Ishikawa (cell line): ENCODE data around the gene BMPR1B.

Source experiments
- EGR1 ChIP-seq: IDR thresholded peaks from 2 replicates; pipeline ENCODE4 v1.6.1; 2012
- EP300 ChIP-seq: IDR thresholded peaks from 2 replicates; pipeline ENCODE4 v1.6.1; 2012; ENCODE audit warnings: borderline replicate concordance
- RAD21 ChIP-seq: IDR thresholded peaks from 2 replicates; pipeline ENCODE4 v1.6.1; 2012; ENCODE audit warnings: low read depth
- TAF1 ChIP-seq: IDR thresholded peaks from 2 replicates; pipeline ENCODE4 v1.6.1; 2012; ENCODE audit warnings: low read depth, mild to moderate bottlenecking
- YY1 ChIP-seq: IDR thresholded peaks from 2 replicates; pipeline ENCODE4 v1.6.1; 2012; ENCODE audit warnings: low read depth
- TF ChIP-seq, protein P1 (sequence below): IDR thresholded peaks from 2 replicates; pipeline ENCODE4 v1.6.1; 2012
- TF ChIP-seq, protein P2 (sequence below): IDR thresholded peaks from 2 replicates; pipeline ENCODE4 v1.6.1; 2012; ENCODE audit warnings: low read depth, mild to moderate bottlenecking

- TF ChIP-seq RAD21 (no peak), YY1 (no peak), EGR1 (no peak), EP300 (no peak), TAF1 (no peak)
- TF ChIP-seq, protein P1, sequence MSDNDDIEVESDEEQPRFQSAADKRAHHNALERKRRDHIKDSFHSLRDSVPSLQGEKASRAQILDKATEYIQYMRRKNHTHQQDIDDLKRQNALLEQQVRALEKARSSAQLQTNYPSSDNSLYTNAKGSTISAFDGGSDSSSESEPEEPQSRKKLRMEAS = no peak
- TF ChIP-seq, protein P2, sequence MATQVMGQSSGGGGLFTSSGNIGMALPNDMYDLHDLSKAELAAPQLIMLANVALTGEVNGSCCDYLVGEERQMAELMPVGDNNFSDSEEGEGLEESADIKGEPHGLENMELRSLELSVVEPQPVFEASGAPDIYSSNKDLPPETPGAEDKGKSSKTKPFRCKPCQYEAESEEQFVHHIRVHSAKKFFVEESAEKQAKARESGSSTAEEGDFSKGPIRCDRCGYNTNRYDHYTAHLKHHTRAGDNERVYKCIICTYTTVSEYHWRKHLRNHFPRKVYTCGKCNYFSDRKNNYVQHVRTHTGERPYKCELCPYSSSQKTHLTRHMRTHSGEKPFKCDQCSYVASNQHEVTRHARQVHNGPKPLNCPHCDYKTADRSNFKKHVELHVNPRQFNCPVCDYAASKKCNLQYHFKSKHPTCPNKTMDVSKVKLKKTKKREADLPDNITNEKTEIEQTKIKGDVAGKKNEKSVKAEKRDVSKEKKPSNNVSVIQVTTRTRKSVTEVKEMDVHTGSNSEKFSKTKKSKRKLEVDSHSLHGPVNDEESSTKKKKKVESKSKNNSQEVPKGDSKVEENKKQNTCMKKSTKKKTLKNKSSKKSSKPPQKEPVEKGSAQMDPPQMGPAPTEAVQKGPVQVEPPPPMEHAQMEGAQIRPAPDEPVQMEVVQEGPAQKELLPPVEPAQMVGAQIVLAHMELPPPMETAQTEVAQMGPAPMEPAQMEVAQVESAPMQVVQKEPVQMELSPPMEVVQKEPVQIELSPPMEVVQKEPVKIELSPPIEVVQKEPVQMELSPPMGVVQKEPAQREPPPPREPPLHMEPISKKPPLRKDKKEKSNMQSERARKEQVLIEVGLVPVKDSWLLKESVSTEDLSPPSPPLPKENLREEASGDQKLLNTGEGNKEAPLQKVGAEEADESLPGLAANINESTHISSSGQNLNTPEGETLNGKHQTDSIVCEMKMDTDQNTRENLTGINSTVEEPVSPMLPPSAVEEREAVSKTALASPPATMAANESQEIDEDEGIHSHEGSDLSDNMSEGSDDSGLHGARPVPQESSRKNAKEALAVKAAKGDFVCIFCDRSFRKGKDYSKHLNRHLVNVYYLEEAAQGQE = no peak
Observed at GRCh38 chr4:95000076-95000648, 242.4 kb downstream of the BMPR1B start.
